Mesothelial cell of epicardium (in vitro differentiated cells): ENCODE results near the gene CASK. TPM values are rescaled to one million over a fixed set of nuclear protein-coding genes. Genes with fewer than 3 reads are reported as not detected.

Experiments
- DNase-seq, 2 experiments: peaks; one replicate each; pipeline ENCODE4 v3.0.0; 2021; ENCODE audit warnings: low spot score in 2 of 2; ENCODE audit not compliant: unreplicated experiment in 2 of 2
- H3K27ac Mint-ChIP-seq: 2 replicates; pipeline ENCODE4 v1.8.0; 2021; ENCODE audit warnings: mixed read lengths
- H3K27me3 Mint-ChIP-seq: 2 replicates; pipeline ENCODE4 v1.8.0; 2021; ENCODE audit warnings: low read depth, mixed read lengths
- H3K36me3 Mint-ChIP-seq: 2 replicates; pipeline ENCODE4 v1.8.0; 2021; ENCODE audit warnings: mixed read lengths
- H3K4me1 Mint-ChIP-seq: 2 replicates; pipeline ENCODE4 v1.8.0; 2021; ENCODE audit warnings: mixed read lengths
- H3K4me3 Mint-ChIP-seq: 2 replicates; pipeline ENCODE4 v1.8.0; 2021; ENCODE audit warnings: mild to moderate bottlenecking, moderate library complexity, mixed read lengths
- H3K9me3 Mint-ChIP-seq: 2 replicates; pipeline ENCODE4 v1.8.0; 2021; ENCODE audit warnings: mixed read lengths
- CTCF ChIP-seq: fragments of 200-600 bp; sonication (generic); IDR thresholded peaks from one replicate; pipeline ENCODE4 v1.5.0; 2021; ENCODE audit warnings: antibody characterized with exemption; ENCODE audit not compliant: unreplicated experiment
- total RNA-seq: library from RNA; stranded (reverse); gene quantifications from 3 replicates; pipeline ENCODE4 v1.2.1, GENCODE V29; 2021

Gene CASK
- total RNA-seq, 1 donor from 2014 or later, result 70.3 TPM

DNA sequence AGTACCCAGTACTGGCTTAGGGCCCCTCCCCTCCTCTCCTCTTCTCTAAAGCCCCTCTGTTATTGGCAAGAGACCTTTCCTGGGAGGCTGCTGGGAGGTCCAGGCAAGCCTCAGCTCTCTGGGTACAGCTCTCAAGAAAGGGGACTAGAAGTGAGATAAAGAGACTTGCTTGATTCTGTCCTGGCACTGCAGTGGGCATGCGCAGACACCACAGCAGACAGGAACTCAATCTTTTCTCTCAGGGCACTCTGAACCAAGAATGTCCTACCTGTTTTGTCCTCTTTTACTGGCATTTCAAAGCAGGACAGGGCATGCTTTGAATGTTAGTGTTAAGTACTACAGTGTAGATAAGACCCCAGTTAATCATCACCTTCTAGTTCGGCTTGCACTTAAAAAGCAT, 401.3 kb downstream of the CASK start:
- DNase-seq, result no peak
- H3K9me3 Mint-ChIP-seq, result peaks cover 8% of the 10 kb centered on the region
- H3K27me3 Mint-ChIP-seq, result no peaks in the 10 kb centered on the region
- H3K36me3 Mint-ChIP-seq, result no peaks in the 10 kb centered on the region
- H3K4me1 Mint-ChIP-seq, result no peaks in the 10 kb centered on the region
- no peak for TF ChIP-seq CTCF
- no peak overlapping the region for H3K4me3 Mint-ChIP-seq
- H3K27ac Mint-ChIP-seq, result no peak overlapping the region

GRCh38 chrX:41519468-41519867, 403.9 kb downstream of the CASK start:
- peaks cover 2% of the 10 kb centered on the region for H3K36me3 Mint-ChIP-seq

GRCh38 chrX:41518841-41519220, 404.5 kb downstream of the CASK start:
- no peak for TF ChIP-seq CTCF
- Mint-ChIP-seq H3K27ac (no peak overlapping the region), H3K4me3 (no peak overlapping the region), H3K4me1 (no peaks in the 10 kb centered on the region), H3K27me3 (no peaks in the 10 kb centered on the region), H3K36me3 (peaks cover 2% of the 10 kb centered on the region), H3K9me3 (peaks cover 7% of the 10 kb centered on the region)
- no peak for DNase-seq

More at GRCh38 chrX:41519468-41519867, 403.9 kb downstream of the CASK start:
- no peak overlapping the region for H3K4me3 Mint-ChIP-seq
- H3K9me3 Mint-ChIP-seq, result peaks cover 7% of the 10 kb centered on the region
- H3K27ac Mint-ChIP-seq, result no peak overlapping the region
- H3K4me1 Mint-ChIP-seq, result no peaks in the 10 kb centered on the region
- no peak for TF ChIP-seq CTCF
- no peak for DNase-seq
- H3K27me3 Mint-ChIP-seq, result no peaks in the 10 kb centered on the region

DNA sequence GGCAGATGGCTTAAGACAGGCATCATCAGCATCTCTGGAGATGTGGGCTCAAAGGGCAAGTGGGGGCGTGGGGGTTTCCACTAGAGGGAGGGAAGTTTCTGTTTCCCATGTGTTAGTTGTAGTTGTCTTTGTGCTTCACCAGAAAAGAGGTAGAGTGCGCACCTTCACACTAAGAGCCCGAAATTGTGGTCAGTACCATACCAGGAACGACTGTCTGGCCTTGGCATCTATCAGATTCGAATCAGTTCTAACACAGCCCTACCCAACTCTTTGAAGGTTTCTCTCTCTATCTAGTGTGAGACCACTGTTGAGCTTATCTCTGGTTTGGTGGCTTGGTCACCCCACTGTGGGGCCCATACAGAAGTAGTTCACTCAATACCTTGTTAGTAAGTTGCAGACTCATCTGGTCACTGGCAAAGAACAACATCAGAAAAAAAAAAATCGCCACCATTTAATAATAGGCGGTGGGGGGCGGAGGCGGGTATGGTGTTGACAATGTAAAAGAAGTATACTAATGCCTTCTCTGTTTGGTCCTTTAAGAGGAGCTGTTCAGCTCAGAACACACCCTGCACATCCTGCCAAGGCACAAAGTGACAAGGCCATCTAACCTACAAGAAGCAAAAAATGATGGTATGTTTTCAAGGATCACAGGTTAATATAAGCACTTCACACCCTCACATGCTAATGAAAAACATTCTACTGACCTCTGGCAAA, 405.1 kb downstream of the CASK start:
- Mint-ChIP-seq H3K27me3 (no peaks in the 10 kb centered on the region), H3K36me3 (peaks cover 2% of the 10 kb centered on the region), H3K27ac (no peak overlapping the region), H3K4me1 (no peaks in the 10 kb centered on the region), H3K4me3 (no peak overlapping the region), H3K9me3 (peaks cover 7% of the 10 kb centered on the region)
- TF ChIP-seq CTCF, result no peak
- no peak for DNase-seq

DNA sequence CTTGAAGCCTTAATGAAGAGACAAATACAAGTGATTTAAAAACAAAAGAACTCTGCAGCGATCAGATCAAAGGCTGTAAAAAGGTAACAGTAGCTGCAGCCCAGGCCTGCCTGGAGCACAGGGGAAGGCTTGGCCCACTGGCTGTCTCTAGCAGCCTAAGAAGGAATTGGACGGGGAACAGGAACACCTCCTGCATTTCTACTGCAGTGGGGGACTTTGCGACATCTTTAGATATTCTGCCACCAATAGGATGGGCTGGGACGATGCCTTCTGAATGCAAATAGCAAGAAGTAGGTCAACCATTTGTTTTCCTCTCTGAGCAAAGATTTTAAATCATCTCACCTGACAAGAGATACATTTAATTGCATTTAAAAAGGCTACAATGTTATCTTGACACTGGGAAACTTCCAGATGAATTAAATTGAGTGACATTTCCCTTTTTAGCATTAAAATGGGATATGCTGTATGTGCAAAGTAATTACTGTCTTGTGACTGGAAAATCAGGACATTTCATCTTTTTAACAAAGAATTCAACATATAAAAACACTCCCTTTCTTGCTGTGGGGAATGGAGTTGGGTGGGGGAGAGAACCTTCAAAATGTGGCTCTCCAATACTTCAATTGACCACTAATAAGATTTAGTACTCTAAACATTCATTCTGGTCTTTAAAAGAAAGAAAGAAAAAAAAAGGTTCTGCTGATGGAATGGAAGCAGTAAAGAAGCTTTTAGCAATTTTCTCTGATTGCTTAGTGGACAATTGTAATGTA, 406.2 kb downstream of the CASK start:
- no peak for DNase-seq
- Mint-ChIP-seq H3K4me3 (no peak overlapping the region), H3K9me3 (peaks cover 7% of the 10 kb centered on the region), H3K36me3 (peaks cover 2% of the 10 kb centered on the region), H3K4me1 (no peaks in the 10 kb centered on the region), H3K27me3 (no peaks in the 10 kb centered on the region), H3K27ac (no peak overlapping the region)
- no peak for TF ChIP-seq CTCF
